ENCODE results near the gene DSCAML1. TPM values are rescaled to one million over a fixed set of nuclear protein-coding genes. Genes with fewer than 3 reads are reported as not detected.

The DSCAML1 gene
- total and polyA plus RNA-seq, 9 of the 15 experiments (the other 6 are each of a cell fraction or from before 2014, with no cell fraction given) = not detected

- TF ChIP-seq DACH1 (IDR thresholded peaks at IDR 0.05; ENCODE audit: partially characterized antibody) (peak; percentile 18), CBX5 (IDR thresholded peaks at IDR 0.05; ENCODE audit: borderline replicate concordance, low read depth) (no peak), KLF16 (IDR thresholded peaks at IDR 0.05) (no peak), ATF4 (CRISPR knock-in tag; IDR thresholded peaks at IDR 0.05) (no peak), CHAMP1 (IDR thresholded peaks at IDR 0.05) (no peak), ZEB2 (IDR thresholded peaks at IDR 0.05) (no peak), ELF1 (tag; IDR thresholded peaks at IDR 0.05) (no peak), RBM17 (IDR thresholded peaks at IDR 0.05; ENCODE audit: borderline replicate concordance, low read depth, low read length) (no peak), MITF (IDR thresholded peaks at IDR 0.05) (no peak), CHD4 (IDR thresholded peaks at IDR 0.05; ENCODE audit: insufficient read depth, insufficient replicate concordance, low read depth, low read length, poor library complexity, severe bottlenecking) (no peak)
- TF ChIP-seq, protein P1, sequence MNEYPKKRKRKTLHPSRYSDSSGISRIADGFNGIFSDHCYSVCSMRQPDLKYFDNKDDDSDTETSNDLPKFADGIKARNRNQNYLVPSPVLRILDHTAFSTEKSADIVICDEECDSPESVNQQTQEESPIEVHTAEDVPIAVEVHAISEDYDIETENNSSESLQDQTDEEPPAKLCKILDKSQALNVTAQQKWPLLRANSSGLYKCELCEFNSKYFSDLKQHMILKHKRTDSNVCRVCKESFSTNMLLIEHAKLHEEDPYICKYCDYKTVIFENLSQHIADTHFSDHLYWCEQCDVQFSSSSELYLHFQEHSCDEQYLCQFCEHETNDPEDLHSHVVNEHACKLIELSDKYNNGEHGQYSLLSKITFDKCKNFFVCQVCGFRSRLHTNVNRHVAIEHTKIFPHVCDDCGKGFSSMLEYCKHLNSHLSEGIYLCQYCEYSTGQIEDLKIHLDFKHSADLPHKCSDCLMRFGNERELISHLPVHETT (CRISPR knock-in tag; conservative IDR thresholded peaks at IDR 0.05 in 1 of 2, IDR thresholded peaks at IDR 0.05 in 1 of 2) = no peak
Observed at GRCh38 chr11:117809236-117810055, 12.4 kb upstream of the DSCAML1 start (continued).

Data from K562 (cell line).